Stomach (tissue), 19 donors: ENCODE data around the gene GLYR1. TPM values are rescaled to one million over a fixed set of nuclear protein-coding genes. Genes with fewer than 3 reads are reported as not detected.
A peak's percentile ranks its signal among the peaks of the same experiment; 100 is the strongest.
"Not testable (repeated sequence)": the region's sequence is repeated elsewhere in the genome, so short reads cannot be mapped to it uniquely, and the experiment has no call there.

Source experiments
- DNase-seq, 2 donors: peaks; one replicate each; pipeline versions ENCODE4 v3.0.0 to v3.0.0-alpha.2; 2013 to 2019
- H3K27ac ChIP-seq, 5 donors: fragments of 200-600 bp in 4 of 5; sonication (generic) in 4 of 5; one replicate each; pipeline ENCODE4 v1.5.1; 2013 to 2019; ENCODE audit warnings: mild to moderate bottlenecking in 1 of 5, moderate library complexity in 1 of 5
- H3K27me3 ChIP-seq, 3 donors: fragments of 200-600 bp; sonication (generic); one replicate each; pipeline ENCODE4 v1.5.1; 2017 to 2019; ENCODE audit warnings: mixed run types in 1 of 3
- H3K36me3 ChIP-seq, 4 donors: fragments of 200-600 bp; sonication (generic); 1 replicate in 3 of 4; 2 replicates in 1 of 4; pipeline ENCODE4 v1.5.1; 2016 to 2019
- H3K4me1 ChIP-seq, 4 donors: fragments of 200-600 bp; sonication (generic); one replicate each; pipeline ENCODE4 v1.5.1; 2016 to 2019
- H3K4me3 ChIP-seq, 4 donors: fragments of 200-600 bp; sonication (generic) in 3 of 4; one replicate each; pipeline ENCODE4 v1.5.1; 2016 to 2019; ENCODE audit warnings: mild to moderate bottlenecking in 1 of 4
- H3K9me3 ChIP-seq, 4 donors: fragments of 200-600 bp; sonication (generic); one replicate each; pipeline ENCODE4 v1.5.1; 2016 to 2019
- EP300 ChIP-seq: sonication (generic); formaldehyde crosslinking; IDR thresholded peaks from one replicate; pipeline ENCODE4 v1.6.1; 2017; ENCODE audit warnings: antibody characterized with exemption
- POLR2A ChIP-seq, 4 donors: fragments of 450-650 bp; IDR thresholded peaks; one replicate each; pipeline ENCODE4 v1.6.1; 2016; ENCODE audit warnings: antibody characterized with exemption in 4 of 4, control low read depth in 2 of 4, mild to moderate bottlenecking in 1 of 4, moderate library complexity in 1 of 4
- POLR2AphosphoS5 ChIP-seq, 3 donors: sonication (generic); formaldehyde crosslinking; IDR thresholded peaks; one replicate each; pipeline ENCODE4 v1.6.1; 2016; ENCODE audit warnings: antibody characterized with exemption in 3 of 3
- WGBS, 5 donors: extraction: QIAGEN DNeasy Blood & Tissue Kit in 3 of 5; methylation state at CpG; one replicate each; pipeline versions ENCODE4 v1.1.5 to v1.1.7; 2013 to 2018; 5-methylcytosine and 5-hydroxymethylcytosine counted together
- intact Hi-C: fragments of 100-400 bp; cut with DNase I; formaldehyde crosslinking; loops from one replicate; pipeline ENCODE4 v1.15.1; 2023; ENCODE audit warnings: low total_unique reads
- long read RNA-seq, 10 donors: transcript quantifications; one replicate each; lab custom pipeline, GENCODE V29; 2026
- polyA plus RNA-seq, 3 donors: library from polyadenylated mRNA; stranded (reverse); fragments of 200-250 nt; gene quantifications; one replicate each; pipeline ENCODE4 v1.2.3, GENCODE V29; 2013
- total RNA-seq, 5 donors: library from RNA; depleted of rRNA; stranded (reverse); fragments of >200 nt; gene quantifications; one replicate each; pipeline versions ENCODE4 v1.1.0 to v1.2.3, GENCODE V29; 2014 to 2016
- TF ChIP-seq, protein P1 (sequence below), 7 experiments: fragments of 450-650 bp in 4 of 7; fragments of 200-600 bp in 3 of 7; sonication (generic) in 3 of 7; IDR thresholded peaks; one replicate each; pipeline ENCODE4 v1.5.1; 2016 to 2019; ENCODE audit warnings: antibody characterized with exemption in 7 of 7, control low read depth in 2 of 7, mild to moderate bottlenecking in 1 of 7
- donor health status: healthy with polysubstance abuse.
- donor health status: Bipolar disorder and iron deficiency.
- donor health status: healthy.

The GLYR1 gene
- total RNA-seq (100 to 1,000 TPM in 2 of 5 donors, 10 to 100 TPM in 3; 46.9 to 187 (median 83.2) TPM), polyA plus RNA-seq (10 to 100 TPM; 29.3 to 46.0 (median 36.5) TPM)
- long read RNA-seq, donor 1, partial matches to known transcripts: 0 of 7 reads
- long read RNA-seq, donor 1, other reads (novel, unspliced or antisense): 0 of 7 reads
- long read RNA-seq, donor 2, partial matches to known transcripts: 0 of 9 reads
- long read RNA-seq, donor 2, other reads (novel, unspliced or antisense): 0 of 9 reads
- long read RNA-seq, donor 3, partial matches to known transcripts: 0 of 3 reads
- long read RNA-seq, donor 3, other reads (novel, unspliced or antisense): 0 of 3 reads
- long read RNA-seq, donor 4: 0 reads
- long read RNA-seq, donor 5, partial matches to known transcripts: 33 of 39 reads
- long read RNA-seq, donor 5, other reads (novel, unspliced or antisense): 0 of 39 reads
- long read RNA-seq, donor 6, transcript GLYR1-201 (16 exons, 3,772 nt): major isoform, 16 of 23 reads
- long read RNA-seq, donor 6, partial matches to known transcripts: 0 of 23 reads
- long read RNA-seq, donor 6, other reads (novel, unspliced or antisense): 0 of 23 reads
- long read RNA-seq, donor 7, transcript GLYR1-206 (4 exons, 630 nt): major isoform, 5 of 15 reads
- long read RNA-seq, donor 7, partial matches to known transcripts: 7 of 15 reads
- long read RNA-seq, donor 7, other reads (novel, unspliced or antisense): 0 of 15 reads
- long read RNA-seq, donor 8, partial matches to known transcripts: 0 of 4 reads
- long read RNA-seq, donor 8, other reads (novel, unspliced or antisense): 0 of 4 reads
- long read RNA-seq, donor 9, partial matches to known transcripts: 0 of 8 reads
- long read RNA-seq, donor 9, other reads (novel, unspliced or antisense): 0 of 8 reads
- long read RNA-seq, donor 10, partial matches to known transcripts: 0 of 4 reads
- long read RNA-seq, donor 10, other reads (novel, unspliced or antisense): 0 of 4 reads

DNA sequence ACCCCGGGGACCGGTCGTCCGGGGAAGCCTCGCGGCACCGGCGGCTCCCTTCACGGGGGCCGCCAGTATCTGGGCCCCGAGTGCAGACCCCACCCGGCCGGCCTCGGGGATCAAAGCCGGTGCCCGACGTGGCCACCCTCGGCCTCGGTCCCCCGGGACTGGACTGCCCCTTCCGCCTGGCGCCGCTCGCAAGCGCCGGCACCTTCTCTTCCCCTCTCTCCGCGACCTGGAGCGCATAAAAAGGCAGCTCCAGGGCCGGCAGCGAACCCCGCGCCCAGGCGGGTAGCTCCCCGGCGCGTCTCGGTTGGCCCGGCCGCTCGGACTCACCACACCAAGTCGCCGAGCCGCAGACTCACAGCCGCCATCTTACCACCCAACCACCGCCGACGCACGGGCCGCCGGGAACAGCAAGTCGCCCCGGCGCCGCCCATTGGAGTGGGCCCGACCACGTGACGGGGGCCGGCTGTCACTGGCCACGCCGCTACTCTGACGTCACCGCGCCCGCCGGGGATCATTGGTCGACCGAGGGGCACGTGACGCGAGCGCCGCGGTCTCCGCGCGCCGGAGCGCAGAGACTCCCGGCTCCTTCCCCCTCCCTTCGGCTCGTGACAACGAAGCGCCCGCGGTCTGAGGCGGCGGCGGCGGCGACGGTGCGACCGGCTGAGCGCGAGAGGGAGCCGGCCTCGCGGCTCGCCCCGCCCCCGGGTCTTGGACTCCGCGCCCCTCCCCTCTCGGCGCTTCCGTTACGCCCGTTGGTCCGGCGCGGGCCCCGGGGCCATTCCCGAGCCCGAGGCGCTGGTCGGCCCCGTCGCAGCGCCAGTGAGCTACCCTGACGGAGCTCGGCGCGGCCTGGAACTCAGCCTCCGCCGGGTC, at the start of gene GLYR1, which contains the start of gene UBN1:
GLYR1 (minus strand) TSS at position 388 of the 873 bp plus-strand sequence; CDS start at position 365, 23 bp downstream.
UBN1 (plus strand) TSS at position 581 of the 873 bp plus-strand sequence. CDS start 5,437 bp downstream, outside the sequence.
- H3K9me3 ChIP-seq: no peaks in the 10 kb centered on the region
- peaks cover 35 to 67% (median 48%) of the 10 kb centered on the region in 4 donors for H3K4me1 ChIP-seq
- no peak for TF ChIP-seq EP300
- TF ChIP-seq POLR2AphosphoS5 (IDR thresholded peaks at IDR 0.05): peak; percentile 76 to 88 (median 87)
- peak in 2 of 4 donors; percentile 20 to 55 for TF ChIP-seq POLR2A (IDR thresholded peaks at IDR 0.05)
- TF ChIP-seq, protein P1, sequence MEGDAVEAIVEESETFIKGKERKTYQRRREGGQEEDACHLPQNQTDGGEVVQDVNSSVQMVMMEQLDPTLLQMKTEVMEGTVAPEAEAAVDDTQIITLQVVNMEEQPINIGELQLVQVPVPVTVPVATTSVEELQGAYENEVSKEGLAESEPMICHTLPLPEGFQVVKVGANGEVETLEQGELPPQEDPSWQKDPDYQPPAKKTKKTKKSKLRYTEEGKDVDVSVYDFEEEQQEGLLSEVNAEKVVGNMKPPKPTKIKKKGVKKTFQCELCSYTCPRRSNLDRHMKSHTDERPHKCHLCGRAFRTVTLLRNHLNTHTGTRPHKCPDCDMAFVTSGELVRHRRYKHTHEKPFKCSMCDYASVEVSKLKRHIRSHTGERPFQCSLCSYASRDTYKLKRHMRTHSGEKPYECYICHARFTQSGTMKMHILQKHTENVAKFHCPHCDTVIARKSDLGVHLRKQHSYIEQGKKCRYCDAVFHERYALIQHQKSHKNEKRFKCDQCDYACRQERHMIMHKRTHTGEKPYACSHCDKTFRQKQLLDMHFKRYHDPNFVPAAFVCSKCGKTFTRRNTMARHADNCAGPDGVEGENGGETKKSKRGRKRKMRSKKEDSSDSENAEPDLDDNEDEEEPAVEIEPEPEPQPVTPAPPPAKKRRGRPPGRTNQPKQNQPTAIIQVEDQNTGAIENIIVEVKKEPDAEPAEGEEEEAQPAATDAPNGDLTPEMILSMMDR (IDR thresholded peaks at IDR 0.05): no peak
- H3K27ac ChIP-seq: peak within 1 kb of the TSS; percentile 97 to 99 (median 98)
- intact Hi-C loops: no loop called here
- peak within 1 kb of the TSS; percentile 77 to 96 (median 94) for H3K4me3 ChIP-seq
- no peaks in the 10 kb centered on the region for H3K27me3 ChIP-seq
- WGBS, 5 donors: 0 to 1% (median 0%) methylated on average over 8 to 126 of the region's 126 CpGs
- peaks cover 23 to 36% (median 34%) of the 10 kb centered on the region in 4 donors for H3K36me3 ChIP-seq
- DNase-seq: peak; percentile 100

DNA sequence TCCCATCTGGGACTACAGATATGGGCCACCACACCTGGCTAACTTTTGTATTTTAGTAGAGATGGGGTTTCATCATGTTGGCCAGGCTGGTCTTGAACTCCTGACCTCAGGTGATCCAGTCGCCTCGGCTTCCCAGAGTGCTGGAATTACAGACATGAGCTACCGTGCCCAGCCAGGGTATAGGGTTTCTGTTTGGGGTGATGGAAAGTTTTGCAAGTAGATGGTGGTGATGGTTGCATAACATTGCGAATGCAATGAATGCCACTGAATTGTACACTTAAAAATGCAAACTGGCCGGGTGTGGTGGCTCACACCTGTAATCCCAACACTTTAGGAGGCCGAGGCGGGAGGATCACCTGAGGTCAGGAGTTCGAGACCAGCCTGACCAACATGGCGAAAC, 49.7 kb upstream of the GLYR1 start:
- Histone ChIP-seq H3K36me3 (peaks cover 8 to 85% (median 79%) of the 10 kb centered on the region in 4 donors), H3K4me1 (peaks cover 0 to 15% (median 5%) of the 10 kb centered on the region in 4 donors)
- intact Hi-C loops, H3K9me3 ChIP-seq, H3K27me3 ChIP-seq, DNase-seq, H3K27ac ChIP-seq, H3K4me3 ChIP-seq: not testable (repeated sequence)
- WGBS, 5 donors: 91 to 97% (median 96%) methylated on average over 9 of the region's 9 CpGs

- Histone ChIP-seq H3K9me3 (peaks cover 0 to 7% (median 2%) of the 10 kb centered on the region in 4 donors), H3K27me3 (no peaks in the 10 kb centered on the region), H3K4me1 (peaks cover 0 to 15% (median 5%) of the 10 kb centered on the region in 4 donors), H3K27ac (no peak overlapping the region), H3K36me3 (peaks cover 12 to 86% (median 81%) of the 10 kb centered on the region in 4 donors), H3K4me3 (no peak overlapping the region)
- TF ChIP-seq POLR2AphosphoS5 (IDR thresholded peaks at IDR 0.05) (no peak), EP300 (no peak), POLR2A (IDR thresholded peaks at IDR 0.05) (no peak)
- TF ChIP-seq, protein P1 (IDR thresholded peaks at IDR 0.05): no peak
- intact Hi-C loops: no loop called here
- 91 to 96% (median 94%) methylated on average over 8 to 13 of the region's 13 CpGs for WGBS, 5 donors
- no peak for DNase-seq
Observed at GRCh38 chr16:4895366-4895765, 48.3 kb upstream of the GLYR1 start.
